ENCODE results near the gene CAPN14.

DNA sequence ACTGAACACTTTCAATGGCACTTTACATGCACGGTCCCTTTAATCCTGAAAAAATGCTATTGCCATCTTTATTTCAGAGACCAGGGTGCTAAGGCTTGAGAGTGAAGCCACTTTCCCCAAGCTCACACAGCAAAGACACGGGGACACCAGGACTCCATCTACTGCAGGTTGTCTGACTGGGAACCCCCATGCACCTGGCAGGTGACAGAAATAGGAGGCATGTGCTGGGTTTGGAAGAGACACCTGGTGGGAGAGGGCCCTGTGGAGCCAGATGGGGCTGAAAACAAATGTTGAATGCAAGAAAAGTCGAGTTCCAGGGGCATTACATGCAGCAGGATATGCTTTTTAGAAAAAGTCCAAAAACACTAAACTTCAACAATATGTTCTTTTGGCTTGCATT lies 11.4 kb upstream of the CAPN14 start:
- TF ChIP-seq, protein P1, sequence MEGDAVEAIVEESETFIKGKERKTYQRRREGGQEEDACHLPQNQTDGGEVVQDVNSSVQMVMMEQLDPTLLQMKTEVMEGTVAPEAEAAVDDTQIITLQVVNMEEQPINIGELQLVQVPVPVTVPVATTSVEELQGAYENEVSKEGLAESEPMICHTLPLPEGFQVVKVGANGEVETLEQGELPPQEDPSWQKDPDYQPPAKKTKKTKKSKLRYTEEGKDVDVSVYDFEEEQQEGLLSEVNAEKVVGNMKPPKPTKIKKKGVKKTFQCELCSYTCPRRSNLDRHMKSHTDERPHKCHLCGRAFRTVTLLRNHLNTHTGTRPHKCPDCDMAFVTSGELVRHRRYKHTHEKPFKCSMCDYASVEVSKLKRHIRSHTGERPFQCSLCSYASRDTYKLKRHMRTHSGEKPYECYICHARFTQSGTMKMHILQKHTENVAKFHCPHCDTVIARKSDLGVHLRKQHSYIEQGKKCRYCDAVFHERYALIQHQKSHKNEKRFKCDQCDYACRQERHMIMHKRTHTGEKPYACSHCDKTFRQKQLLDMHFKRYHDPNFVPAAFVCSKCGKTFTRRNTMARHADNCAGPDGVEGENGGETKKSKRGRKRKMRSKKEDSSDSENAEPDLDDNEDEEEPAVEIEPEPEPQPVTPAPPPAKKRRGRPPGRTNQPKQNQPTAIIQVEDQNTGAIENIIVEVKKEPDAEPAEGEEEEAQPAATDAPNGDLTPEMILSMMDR (IDR thresholded peaks at IDR 0.05) = no peak
- no peak for TF ChIP-seq POLR2A (IDR thresholded peaks at IDR 0.05)
